GM19438 (cell line): ENCODE data around the gene ACTG1.

ENCODE experiments used
- ATAC-seq: cut with Tn5 transposase; IDR thresholded peaks from one replicate; pipeline ENCODE4 v1.9.1; 2021; ENCODE audit warnings: low read depth; ENCODE audit not compliant: unreplicated experiment

The ACTG1 gene

DNA sequence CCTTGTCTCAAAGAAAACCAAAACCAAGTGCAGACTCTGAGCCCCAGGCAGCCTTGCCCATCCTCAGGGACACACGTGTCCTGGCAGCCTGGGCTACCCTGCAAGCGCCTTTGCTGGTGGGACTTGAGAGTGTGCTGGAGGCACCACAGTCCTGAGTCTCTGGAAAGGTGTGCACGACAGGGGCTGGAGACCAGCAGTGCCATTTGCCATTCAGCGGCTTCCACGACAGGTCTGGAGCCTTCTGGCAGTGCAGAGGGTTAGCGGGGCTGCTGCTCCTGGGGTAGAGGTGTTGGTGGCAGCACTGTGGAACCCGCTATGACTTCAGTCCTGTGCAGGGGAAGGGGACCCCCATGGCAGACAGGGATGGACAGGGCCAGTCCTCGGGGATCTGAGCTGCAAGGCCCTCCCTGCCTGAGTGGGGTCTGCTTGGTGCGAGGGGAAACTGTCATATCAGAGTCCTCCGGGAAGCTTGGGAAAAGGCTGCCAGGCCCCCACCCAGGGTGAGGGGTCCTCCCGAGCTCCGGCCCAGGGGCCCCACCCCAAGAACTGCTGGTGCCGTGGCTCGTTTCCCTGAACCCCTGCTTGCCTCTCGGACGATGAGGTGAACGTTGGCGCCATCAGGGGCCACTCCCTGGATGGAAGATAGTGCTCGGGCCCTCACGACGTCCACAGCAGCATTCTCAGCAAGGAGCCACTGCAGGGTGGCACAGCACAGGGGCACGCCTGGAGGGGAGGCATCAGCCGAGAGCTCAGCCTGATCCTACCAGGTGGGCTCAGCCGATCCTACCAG, 32.8 kb upstream of the ACTG1 start:
- ATAC-seq: no peak

DNA sequence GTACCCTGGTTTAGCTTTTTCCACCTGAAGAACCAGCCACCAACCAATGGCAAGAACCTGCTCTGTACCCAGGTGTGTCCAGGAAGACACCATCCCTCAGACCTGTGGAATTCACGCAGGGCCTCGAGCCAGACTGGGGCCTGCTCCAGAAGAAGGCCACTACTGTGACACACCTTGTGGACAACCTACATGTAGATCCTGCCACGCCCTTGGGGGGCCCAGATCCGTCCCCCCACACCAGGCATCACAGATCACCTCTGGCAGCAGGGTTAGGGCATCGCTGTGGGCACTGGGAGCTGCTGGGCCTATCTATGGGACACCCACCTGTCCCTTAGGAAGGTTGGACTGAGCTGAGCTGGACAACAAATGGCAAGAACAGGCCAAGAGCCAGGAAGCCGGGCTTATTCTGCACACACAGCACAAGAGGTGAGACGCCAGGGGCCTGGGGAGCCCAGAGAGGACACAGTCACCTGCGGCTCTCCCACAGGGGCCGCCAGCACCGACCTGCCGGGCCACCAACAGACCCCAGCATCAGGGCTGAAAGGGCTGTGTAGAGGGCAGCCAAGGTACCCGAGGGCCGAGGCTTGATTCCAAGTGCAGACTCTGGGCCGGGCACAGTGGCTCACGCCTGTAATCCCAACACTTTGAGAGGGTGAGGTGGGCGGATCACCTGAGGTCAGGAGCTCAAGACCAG, 31.8 kb upstream of the ACTG1 start:
- ATAC-seq: no peak

DNA sequence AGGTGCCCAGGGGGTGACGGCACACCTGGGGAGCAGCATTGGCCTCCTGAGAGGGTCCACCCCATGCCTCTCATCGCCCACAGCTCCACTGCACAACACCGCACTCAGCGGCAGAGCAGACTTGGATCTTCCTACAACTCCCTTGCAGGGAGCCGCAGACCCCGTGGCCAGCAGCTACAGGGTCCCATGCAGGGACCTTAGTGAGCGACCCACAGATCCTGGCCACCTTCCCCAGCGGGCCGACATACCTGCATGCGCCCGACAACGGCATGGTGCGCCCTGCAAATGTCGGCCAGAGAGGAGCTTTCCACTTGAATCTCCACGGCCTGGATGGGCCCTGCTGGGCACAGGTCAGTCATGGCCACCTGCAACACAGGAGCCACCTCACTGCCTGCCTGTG, 31.2 kb upstream of the ACTG1 start:
- ATAC-seq: no peak

DNA sequence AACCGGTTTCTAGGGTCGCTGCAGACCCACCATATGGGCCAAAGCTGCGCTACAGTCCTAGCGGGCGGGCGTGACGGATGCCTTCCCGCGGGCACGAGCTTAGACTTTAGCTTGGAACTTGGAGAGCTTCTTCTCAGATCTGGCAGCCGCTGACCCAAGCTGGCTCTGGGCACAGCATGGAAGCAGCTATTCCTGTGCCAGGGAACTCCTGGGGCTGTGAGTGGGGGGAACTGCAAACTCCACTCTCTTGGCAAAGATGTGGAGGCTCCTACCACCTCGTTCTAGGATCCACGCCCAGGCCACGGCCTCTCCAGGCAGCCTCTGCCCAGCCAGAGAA, 30.7 kb upstream of the ACTG1 start:
- no peak for ATAC-seq

DNA sequence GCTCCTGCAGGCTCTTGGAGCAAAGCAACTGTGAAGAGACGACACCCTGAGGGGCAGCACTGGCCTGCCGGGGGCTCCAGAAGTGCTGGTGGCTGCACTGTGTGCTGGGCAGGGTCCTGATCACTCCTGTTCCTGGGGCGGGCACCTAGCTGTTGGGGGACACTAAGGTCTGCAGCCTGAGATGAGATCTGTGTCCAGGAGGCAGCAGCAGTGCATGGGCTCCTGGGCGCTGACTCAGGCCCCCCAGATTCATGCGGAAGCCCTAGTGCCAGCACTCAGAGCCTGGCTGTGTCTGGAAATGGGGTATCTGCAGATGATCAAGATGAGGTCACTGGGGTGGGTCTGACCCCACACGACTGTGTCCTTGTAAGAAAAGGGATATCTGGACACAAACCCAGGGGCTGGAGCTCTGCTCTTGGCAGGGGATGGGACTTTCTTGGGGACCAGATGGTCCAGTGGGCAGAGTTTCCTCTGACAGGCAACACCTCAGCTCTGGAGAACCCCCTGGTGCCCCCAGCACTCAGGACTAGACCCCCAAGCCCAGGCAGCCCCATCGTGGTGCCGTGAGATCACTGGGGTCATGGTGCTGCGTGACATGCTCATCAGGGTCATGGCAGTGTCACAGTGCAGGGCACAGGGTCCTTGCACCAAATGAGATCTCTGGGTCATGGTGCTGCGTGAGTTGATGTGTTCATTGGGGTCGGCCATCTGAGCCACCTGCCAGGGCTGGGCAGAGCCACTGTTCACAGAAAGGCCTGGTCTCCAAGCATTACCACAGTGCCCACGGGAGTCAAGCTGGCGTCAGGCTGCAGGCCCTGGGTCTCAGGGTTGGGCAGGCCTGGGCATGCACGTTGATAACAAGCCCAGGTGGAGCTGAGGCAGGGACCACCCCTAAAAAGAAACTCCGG, 30.1 kb upstream of the ACTG1 start:
- no peak for ATAC-seq

DNA sequence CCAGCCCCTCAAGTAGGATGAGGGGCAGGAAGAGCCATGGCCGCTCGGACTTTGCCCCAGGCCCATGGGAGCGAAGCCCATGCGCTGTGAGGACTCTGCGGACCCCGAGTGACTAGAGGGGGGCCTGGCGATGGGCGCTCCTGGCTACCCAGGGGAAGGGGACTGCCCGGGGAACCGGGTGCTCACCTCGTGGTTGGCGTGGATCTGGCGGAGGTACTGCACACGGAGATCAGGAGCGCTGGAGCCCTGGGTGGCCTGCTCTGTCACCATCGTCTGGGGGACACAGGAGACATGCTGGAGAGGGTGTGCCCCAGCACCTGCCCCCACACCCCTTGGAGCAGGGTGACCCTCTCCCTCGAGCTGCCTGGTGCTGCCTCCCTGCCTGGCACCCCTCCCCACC, 28.5 kb upstream of the ACTG1 start:
- no peak for ATAC-seq

DNA sequence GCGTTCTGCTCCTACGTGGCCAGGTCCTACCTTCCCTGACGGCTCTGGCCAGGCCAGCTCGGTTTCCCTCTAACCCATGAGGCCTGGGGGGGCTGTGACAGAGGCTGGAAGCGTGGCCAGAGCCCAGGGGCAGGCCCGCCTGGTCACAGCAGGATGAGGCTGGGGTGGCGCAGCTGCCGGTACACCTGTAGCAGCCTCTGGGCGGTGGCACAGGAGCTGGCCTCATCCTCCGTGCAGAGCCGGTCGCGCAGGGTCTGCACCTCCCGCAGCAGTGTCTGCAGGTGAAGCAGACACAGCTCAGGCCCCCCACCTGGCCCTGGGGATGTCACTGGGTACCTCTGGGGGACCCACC, 28.1 kb upstream of the ACTG1 start:
- ATAC-seq: no peak

DNA sequence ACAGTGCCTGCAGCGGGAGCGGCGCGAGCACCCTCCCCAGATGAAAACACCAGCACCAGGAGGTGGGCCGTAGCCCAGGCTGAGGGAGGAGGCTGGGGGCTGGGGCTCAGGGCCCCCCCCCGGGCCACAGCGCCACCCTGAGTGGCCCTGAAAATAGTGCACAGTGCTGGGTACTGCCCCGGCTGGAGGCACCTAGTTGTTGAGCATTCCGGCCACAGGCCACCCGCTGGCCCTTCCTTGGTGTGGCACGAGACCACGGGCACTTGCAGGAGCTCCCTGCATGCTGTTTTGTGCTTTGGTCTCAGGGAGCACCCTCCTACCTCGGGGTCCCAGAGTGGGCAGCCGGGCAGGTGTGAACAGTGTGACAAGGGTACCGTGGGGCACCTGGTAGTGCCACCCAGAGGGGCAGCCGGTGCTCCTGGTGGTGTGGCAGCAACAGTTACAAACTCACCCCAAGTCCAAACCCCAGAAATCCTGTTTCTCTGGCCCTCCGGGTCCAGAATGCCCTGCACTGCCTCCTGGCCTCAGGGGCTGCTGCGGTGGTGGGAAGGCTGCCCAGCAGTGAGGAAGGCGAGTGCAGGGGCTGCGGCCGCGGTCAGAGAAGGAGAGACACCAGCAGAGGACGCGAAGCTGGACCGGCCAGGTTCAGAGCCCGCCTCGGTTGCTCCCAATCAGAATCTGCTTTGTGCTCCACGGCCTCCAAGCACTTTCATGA, 27.5 kb upstream of the ACTG1 start:
- no peak for ATAC-seq

DNA sequence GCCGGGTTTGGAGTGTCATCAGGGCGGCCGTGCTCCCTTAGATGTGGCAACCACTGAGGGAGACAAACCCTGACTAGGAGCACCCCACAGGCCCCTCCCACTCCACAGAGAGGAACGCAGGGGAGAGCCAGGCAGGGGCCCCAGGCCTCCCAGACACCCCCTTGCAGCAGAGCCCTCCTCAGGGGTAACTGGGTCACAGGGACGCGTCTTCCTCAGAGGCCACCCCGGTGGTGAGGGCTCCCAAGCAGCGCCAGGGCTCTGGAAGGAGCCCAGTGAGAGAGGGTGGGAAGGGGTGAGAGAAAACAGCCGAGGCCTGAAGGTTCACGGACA, 26.9 kb upstream of the ACTG1 start:
- no peak for ATAC-seq

DNA sequence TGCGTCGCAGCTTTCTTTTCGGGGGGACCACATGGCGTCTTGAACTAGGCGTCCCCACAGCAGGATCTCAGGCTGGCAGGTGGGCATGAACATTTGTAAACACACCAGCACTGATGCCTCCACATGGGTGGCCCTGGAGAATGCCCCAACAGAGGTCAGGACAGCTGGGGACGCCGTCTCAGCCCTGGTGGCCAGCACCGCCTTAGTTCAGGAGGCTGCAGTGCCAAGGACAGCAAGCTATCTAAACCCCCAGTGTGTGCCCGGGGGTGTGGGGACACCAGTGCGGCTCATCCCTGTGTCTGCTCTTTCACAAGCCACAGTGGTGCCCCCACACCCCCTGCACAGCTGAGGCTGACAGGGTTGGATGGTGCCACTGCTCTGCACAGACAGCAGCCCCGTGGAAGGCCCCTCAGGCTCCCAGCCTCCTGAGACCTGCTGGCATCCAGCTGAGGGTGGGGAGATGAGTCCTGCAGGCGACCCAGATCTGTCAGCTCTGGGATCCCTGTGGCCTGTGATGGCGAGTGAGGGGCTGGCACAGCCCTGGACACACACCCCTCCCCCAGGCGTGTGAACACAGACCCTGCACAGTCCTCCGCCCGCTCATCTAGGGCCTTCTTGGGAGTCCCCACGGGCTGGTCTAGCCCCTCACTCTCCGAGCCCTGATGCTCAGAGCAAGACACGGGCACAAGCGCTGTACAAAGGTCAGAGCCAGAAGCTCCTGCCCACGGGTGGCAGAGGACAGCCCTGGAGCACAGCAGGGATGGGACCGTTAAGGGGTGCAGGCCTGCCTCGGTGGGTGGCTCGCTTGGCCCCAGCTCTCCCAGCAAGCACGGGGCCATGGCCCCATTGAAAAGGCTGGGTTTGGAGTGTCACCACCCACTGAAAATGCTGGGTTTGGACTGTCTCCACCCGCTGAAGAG, 26.3 kb upstream of the ACTG1 start:
- no peak for ATAC-seq

DNA sequence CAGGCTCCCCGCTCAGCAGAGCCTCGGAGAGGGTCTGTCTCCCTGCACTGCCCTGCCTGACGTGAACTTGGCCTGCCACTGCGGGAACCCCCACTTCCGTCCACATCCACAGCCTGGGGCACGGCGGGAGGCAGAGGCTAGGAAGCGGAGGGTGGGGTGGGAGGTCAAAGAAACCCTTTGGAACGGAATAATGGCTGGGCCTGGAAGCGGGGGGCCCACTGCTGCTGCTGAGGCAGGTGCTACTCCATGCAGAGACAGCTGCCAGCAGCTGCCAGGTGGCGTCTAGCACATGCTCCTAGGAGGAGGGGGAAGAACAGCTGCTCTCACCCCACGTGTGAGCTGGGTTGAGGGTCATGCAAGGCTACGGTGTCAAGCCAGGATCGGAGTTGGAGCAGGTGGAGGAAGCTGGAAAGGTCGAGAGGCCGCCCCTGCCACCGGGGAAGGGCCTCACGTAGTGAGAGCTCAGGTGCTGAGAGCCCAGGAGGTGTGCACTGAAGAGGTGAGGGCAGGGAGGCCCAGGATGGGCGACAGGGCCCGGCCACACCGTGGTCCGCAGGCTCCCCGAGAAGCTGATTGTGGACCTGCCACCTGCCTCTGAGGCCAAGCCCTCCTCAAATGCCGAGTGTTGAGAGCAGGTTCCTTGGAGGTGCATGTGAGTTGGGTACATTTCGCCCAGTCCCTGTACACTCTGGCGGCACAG, 25.4 kb upstream of the ACTG1 start:
- no peak for ATAC-seq

DNA sequence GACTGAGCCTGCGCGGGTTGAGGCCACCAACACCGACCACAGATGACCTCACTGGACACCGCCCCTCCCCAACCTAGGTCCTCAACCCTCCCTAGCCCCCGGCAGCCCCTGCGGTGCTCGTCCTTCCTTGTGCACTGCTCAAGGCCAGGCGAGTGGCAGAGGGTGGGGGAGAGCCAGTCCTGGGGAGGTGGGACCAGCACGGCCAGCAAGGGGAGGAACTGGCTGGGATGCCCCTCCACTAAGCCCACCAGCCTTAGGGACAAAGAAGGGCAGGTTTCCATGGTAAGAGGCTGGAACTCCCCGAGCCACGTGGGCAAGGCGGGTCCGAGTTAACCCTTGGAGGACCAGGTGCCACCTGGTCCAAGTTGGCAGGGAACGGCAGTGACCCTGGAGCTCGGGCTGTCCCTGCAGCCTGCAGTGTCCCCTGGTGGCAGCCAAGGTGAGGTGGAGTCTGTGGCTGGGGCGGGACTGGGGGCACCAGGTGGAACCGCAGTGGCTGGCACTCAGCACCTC, 24.8 kb upstream of the ACTG1 start:
- ATAC-seq: no peak

DNA sequence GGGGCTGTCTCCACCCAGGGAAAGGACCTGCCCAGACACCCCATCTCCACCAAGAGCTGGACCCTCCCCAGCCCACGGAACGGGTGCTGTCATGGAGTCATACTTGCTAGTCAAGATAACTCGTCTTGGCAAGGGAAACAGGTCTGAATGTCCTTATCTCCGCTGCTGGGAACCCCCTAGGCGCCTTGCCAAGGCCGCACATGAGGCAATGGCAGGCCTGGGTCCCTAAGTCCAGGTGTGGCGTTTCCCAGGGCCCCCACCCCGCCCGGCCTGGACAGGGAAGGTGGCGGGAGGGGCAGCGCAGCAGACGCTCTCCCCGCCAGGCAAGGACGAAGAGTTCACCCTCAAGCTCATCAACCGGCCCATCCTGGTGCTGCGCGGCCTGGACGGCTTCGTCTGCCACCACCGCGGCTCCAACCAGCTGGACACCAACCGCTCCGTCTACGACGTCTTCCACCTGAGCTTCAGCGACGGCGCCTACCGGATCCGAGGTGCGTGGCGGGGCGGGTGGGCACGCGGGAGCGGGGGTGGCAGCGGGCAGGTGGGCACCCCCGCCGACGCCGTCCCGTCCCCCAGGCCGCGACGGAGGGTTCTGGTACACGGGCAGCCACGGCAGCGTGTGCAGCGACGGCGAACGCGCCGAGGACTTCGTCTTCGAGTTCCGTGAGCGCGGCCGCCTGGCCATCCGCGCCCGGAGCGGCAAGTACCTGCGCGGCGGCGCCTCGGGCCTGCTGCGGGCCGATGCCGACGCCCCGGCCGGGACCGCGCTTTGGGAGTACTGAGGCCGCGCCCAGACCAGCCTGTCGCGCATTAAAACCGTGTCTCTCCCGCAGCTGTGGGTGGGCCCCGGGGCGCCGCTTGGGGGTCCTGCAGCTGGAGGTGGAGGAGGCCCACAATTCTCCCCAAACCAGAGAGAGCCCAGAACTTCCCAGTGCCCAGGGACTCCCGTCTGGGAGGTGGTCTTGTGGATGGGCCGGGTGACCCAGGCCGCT, 24.0 kb upstream of the ACTG1 start:
- no peak for ATAC-seq

DNA sequence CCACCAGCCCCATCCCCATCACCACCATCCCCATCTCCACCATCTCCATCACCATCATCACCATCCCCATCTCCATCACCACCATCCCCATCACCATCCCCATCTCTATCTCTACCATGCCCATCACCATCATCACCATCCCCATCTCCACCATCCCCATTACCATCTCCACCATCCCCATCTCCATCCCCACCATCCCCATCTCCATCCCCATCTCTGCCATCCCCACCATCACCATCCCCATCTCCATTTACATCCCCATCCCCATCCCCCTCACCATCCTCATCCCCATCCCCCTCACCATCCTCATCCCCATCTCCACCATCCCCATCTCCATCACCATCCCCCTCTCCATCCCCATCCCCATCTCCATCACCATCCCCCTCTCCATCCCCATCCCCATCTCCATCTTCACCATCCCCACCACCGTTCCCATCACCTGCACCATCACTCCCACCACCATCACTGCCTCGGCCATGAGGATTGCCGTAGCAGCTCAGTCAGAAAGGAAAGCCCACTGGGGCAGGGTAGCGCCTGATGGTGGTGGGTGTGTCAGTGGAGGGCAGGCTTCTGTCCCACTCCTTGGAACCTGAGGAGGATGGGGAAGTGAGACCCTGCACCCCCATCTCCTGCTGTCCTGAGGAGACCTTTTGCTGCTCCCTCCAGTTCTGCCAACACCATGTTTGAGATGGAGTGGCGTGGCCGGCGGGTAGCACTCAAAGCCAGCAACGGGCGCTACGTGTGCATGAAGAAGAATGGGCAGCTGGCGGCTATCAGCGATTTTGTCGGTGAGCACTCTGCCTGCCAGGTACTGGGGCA, 23.1 kb upstream of the ACTG1 start:
- ATAC-seq: no peak

DNA sequence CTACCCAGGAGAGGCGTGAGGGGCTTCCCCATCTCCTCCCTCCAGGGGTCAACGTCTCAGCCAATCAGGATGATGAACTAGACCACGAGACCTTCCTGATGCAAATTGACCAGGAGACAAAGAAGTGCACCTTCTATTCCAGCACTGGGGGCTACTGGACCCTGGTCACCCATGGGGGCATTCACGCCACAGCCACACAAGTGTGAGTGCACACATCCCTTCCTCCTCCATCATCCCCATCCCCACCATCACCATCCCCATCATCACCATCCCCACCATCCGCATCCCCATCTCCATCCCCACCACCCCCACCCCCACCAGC, 22.4 kb upstream of the ACTG1 start:
- ATAC-seq: no peak

DNA sequence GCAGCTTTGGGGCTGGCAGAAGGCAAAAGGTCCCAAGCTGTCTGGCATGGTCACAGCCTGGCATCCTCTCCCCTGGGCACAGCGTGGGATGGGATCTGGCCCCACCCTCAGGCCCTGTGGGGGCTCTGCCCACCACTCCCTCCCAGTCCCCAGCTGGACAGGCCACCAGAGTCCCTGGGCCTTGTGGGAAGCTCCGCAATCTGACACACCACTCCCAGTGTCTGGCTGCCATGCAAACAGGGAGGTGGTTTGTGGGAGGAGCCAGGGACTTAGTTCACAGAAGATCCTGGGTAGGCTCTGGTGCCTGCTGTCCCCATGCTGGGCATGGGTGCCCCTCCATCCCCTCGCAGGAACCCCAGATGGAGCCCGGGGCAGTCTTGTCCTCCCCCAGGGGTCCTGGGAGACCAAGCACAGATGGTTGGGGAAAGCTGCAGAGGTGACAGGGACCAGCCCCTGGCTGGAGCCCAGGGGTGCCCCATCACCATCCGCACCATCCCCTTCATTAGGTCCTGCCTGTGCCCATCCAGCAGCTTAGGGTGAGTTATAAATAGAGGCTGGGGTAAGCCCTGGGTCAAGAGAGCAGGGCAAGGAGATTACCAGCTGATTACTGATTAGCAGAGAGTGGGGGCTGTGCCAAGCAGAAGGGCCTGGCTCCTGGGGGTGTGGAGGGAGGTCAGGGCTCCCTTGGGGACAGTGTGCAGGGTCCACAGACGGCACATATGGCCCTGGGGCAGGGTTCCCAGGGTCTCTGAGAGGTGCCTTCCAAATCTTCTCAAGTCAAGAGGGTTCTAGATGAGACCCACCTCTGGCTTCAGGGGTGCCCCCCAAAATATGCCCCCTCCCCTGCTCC, 21.8 kb upstream of the ACTG1 start:
- ATAC-seq: no peak
